Prostate gland (tissue), 1 donor: ENCODE measurements around the gene PARVB.

ENCODE experiments used
- POLR2A ChIP-seq: fragments of 450-650 bp; IDR thresholded peaks from one replicate; pipeline ENCODE4 v1.6.1; 2016; ENCODE audit warnings: antibody characterized with exemption, mild to moderate bottlenecking
- POLR2AphosphoS5 ChIP-seq: sonication (generic); formaldehyde crosslinking; IDR thresholded peaks from one replicate; pipeline ENCODE4 v1.6.1; 2017; ENCODE audit warnings: antibody characterized with exemption

GRCh38 chr22:44108806-44109385, 84.8 kb downstream of the PARVB start:
- no peak for TF ChIP-seq POLR2A
- TF ChIP-seq POLR2AphosphoS5 = no peak
